HUDEP-2 (cell line): ENCODE measurements around the gene CUTA.
"Not testable (repeated sequence)": the region's sequence is repeated elsewhere in the genome, so short reads cannot be mapped to it uniquely, and the experiment has no call there.

Experiments
- DNase-seq, 76 experiments: peaks; one replicate each; lab custom pipeline; 2025; ENCODE audit not compliant: unreplicated experiment in 76 of 76; lab: John Stamatoyannopoulos, UW

Gene CUTA

DNA sequence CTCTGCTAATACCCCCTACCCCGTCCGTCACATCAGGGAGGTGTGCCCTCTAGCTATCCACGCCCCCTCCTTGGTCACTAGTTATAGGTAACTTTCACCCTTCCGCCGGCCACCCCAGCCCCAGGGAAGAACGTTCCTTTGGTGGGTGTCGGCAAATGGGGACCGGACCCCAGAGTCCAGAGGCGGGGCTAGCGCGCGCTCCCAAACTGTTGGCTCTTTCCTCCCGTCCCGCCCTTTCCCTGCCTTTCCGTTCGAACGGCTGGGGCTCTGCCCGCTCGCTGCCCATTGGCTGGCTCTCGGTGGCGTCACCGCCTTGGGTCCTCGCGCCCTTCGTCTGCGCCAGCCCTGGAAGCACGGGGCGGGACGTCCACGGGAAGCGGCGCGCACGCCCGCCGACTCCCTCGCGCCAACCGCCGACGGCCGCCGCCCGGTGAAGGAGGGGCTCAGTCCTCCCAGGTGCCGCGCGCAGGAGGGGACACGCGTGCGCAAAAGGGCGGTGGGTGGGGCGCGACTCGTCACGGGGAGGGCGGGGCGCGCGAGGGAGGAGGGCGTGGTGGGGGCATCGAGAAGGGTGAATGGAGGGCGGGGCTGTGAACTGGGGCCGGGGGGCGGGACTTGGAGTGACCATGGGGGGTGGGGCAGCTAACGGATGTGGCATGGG is 7.7 kb downstream of the CUTA start:
- peak in 75 of 76 experiments; percentile 84 to 100 (median 100) for DNase-seq

DNA sequence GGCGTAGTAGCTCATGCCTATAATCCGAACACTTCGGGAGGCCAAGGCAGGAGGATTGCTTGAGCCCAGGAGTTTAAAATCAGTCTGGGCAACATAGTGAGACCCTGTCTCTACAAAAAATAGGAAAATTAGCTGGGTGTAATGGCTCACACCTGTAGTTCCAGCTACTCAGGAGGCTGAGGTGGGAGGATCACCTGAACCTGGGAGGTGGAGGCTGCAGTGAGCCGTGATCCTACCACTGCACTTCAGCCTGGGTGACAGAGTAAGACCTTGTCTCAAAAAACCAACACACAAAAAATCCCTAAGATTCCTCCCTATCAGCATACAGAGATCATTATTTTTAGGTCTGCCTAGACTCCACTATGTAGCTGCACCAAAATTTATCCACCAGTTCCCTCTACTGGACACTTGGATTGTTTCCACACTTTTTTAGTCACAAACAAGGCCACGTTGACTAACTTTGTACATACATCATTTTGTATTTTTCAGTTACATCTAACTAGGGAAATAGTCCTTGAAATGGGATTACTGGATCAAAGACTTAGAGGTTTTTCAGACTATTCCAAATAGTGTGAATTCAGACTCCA is 10.7 kb downstream of the CUTA start:
- peak in 12 of 76 experiments; percentile 11 to 60 (median 26) for DNase-seq

DNA sequence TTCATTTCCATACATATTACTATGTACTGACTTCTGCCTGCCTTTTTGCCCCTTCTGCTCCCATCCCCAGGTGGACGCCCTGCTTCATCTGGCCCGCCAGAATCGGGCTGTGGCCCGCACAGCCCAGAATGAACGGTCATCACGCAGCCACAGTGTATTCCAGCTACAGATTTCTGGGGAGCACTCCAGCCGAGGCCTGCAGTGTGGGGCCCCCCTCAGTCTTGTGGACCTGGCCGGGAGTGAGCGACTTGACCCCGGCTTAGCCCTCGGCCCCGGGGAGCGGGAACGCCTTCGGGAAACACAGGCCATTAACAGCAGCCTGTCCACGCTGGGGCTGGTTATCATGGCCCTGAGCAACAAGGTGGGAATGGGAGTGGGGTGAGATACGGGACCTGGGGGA is 11.8 kb downstream of the CUTA start:
- DNase-seq, result no peak

DNA sequence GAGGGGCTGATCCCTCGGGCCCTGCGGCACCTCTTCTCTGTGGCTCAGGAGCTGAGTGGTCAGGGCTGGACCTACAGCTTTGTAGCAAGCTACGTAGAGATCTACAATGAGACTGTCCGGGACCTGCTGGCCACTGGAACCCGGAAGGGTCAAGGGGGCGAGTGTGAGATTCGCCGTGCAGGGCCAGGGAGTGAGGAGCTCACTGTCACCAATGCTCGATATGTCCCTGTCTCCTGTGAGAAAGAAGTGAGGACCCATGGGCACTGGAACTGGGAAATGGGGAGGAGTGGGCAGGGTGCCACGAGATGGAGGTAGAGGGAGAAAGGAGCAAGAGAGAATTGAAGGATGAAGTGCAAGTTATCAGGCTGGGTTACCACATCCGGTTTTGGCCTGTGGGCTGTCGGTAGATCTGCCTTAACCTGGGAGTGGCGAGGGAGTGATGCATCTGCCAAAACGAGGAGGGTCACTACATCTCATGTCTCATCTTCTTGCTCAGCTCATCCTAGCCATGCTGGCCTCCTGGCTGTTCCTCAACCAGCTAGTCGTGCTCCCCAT is 12.4 kb downstream of the CUTA start:
- no peak for DNase-seq

DNA sequence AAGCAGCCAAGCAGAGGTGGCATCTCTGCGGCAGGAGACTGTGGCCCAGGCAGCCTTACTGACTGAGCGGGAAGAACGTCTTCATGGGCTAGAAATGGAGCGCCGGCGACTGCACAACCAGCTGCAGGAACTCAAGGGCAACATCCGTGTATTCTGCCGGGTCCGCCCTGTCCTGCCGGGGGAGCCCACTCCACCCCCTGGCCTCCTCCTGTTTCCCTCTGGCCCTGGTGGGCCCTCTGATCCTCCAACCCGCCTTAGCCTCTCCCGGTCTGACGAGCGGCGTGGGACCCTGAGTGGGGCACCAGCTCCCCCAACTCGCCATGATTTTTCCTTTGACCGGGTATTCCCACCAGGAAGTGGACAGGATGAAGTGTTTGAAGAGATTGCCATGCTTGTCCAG is 13.0 kb downstream of the CUTA start:
- DNase-seq, result no peak

DNA sequence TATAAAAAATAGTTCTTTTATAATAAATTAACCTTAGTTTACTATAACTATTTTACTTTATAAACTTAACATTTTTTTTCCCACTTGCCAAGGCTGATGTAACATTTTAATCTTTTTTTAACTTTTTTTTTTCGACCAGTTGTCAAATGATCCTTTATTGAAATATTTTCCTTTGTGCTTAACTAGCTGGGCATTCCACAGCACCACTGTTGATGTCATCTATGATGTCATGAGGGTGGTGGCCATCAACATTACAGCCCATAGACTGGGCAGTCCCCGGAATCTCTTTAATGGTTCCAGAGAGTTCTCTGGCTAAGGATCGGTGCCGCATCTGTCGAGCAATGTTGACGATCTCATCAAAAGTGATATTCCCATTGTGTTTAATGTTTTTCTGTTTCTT is 18.0 kb downstream of the CUTA start:
- DNase-seq, result not testable (repeated sequence)

DNA sequence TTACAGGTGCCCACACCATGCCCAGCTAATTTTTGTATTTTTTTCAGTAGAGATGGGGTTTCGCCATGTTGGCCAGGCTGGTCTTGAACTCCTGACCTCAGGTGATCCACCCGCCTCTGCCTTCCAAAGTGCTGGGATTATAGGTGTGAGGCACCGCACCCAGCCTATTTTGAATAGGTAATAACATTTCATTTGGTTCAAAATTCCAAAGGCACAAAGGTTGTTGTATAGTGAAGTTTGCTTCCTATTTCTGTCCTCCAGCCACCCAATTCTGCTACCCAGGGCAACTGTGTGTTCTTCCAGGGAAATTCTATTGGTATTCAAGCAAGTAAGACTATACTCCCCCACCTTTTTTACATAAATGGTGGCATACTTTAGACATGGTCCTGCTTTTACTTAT is 19.3 kb downstream of the CUTA start:
- DNase-seq, result not testable (repeated sequence)

DNA sequence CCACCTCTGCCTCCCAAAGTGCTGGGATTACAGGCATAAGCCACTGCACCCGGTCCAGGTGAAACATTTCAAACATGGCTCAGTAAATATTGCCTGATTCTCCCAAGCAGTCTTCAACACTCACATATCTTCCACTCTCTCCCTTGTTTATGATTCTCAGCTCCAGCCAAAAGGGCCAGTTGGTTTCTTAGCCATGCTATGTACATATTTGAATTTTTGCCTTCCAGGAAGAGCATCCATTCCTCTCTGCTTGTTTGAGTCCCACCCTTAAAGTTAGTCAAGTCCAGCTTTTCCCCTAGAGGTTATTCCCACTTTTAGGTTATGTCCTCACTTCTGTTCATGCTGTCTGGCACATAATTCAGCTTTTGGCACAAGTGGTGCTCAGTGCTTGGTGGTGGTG is 20.4 kb downstream of the CUTA start:
- DNase-seq, result no peak

DNA sequence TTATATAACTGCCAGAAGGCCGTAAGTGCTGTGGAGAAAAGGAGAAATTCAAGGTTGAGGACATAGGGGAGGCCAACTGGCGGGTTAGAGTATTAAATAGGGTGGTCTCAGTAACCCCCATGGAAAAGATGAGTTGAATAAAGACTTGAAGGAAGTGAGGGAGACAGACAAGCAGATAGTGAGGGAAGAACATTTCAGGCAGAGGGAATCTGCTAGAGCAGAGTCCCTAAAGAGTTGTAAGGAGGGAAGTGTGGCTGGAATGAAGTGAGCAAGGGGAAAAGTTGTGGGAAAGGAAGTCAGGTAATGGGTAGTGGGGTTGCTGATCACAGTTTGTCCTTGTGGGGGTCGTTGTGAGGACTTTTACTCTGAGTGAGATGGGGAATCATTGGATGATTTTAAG is 24.9 kb downstream of the CUTA start:
- no peak for DNase-seq

DNA sequence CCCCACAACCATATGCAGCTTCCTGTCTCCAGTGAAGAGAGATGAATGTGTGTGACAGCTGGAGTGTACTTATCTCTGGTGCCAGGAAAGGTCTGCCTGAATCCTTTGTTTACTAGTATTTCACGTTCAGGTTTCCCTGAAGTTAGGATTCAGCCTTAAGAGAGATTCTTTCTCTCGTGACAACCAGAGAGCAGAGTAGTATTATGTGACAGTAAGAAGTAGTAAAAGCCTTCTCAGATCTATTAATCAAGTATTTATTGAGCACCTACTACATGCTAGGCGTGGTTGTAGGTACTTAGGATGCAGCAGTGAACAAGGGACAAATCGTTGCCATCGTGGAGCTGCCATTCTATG is 25.3 kb downstream of the CUTA start:
- DNase-seq, result no peak

DNA sequence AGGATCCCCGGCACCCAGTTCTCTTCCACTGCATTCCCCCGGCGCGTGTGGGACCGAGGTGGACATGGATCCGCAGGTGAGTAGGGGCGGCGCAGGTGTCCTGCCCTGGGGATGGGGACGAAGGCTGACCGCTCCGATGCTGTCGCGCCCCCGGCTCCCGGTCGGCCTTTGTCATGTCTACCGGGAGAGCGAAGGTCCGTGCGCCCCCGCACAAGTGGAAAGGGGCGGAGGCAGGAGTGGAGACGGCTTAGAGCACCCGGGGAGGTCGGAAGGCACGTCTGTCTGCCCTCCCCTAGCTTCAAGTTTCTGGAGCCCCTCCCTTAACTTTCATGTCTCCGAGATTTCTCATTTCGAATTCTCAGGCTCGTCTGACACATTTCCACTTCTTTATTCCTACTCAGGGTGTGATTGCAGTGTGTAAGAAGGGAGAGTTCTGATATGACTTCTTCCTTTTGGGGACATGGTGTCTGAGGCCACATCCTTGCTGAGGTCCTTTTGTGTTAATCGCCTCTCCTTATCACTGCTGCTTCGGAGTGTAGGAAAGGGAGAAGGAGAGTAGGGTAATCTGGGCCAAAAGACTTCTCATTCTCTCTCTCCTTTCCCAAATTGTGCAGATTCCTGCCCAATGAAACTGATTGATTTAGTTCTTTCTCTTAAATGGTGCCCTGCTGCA is 25.8 kb downstream of the CUTA start:
- DNase-seq, result peak in 12 of 76 experiments; percentile 5 to 58 (median 42)

DNA sequence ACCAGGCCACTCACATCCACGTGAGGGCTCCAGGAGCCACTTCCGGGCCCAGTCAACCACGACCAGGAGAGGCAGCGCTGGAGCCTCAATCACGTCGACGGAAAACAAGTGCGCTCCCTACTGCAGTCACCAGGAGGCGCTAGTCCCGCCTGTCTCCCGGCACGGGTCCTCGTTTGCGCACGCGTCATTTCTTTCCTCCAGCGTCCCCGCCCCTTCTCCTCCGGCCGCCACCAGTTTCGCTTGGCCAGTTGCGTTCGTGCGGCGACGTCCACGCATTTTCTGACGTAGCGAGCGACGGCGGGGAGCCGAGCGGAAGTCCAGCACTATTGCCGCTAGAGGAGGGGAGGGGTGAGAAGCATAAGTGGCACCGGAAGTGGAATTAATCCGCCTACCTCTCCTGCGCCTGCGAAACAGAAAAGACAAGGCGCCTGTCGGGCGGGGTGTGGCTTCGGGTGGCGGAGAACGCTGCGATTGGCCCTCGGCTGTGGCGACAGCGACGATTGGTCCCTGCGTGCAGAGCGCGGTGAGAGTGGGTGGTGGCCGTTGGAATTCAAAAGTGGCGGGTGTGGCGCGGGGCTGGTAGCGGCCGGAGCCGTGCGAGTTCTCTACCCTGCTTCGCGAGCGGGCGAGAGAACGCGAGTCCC is 26.5 kb downstream of the CUTA start, which contains the start of gene KIFC1:
Gene KIFC1 (plus strand): TSS at position 546 of the 644 bp plus-strand sequence. CDS start 163 bp downstream, outside the sequence.
- DNase-seq, result peak; percentile 75 to 100 (median 100)

DNA sequence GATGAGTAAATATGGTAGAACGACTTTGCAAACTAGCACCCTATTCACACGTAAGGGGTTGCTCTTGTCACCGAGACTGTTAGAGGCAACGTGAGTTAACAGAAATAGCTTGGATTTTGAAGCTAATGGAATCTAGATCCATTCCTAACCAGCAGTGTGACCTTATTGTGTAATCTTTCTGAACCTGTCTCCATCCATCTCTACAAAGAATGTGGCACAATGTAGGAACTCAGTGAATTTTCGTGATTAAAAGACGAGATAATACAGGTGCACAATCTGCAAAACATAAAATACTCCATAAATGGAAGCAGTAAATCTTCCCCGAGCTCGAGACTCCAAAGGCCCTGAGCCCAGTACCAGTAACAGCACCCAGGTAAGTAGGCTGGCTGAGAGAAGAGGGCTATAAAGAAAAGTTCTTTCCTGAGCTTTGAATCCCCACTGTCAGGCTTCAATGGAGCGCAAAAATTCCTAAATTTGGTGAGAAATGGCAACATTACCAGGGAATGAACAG is 27.1 kb downstream of the CUTA start:
- DNase-seq, result no peak

DNA sequence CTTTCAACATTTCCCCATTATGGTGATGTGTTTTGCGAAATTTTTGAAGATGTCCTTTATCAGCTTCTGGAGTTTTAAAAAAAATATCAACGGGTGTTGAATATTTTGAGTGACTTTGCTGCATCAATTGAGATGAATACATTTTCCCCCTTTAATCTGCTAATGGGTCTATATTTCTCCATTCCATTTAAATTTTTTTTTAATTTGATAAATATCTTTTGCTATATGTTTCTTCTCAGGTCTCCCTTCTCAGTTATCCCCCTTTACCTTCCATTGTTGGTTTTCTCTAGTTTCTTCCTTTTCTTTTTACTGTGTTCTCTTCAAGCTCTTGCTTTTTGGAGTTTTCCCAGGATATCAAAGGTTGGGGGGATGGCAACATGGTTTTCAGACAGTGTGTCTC is 27.7 kb downstream of the CUTA start:
- DNase-seq, result no peak

DNA sequence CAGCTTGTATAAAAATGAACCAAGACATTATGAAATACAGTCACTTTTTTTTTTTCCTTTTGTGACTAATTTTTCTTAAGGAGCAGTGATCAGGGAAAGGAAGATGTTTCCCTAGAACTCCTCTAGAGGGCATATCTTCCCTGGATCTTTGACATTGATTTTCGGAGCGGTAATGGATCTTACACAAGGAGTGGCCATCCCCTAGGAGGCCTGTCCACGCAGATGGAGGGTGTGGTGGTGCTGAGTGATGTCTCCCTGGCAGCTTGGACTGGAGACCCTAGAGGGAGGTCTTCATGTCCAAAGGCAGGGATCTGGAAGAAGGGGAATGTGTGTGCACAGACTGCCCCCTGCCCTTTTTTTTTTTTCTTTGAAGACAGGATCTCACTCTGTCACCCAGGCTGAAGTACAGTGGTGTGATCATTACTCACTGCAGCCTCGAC is 33.3 kb downstream of the CUTA start:
- no peak for DNase-seq

DNA sequence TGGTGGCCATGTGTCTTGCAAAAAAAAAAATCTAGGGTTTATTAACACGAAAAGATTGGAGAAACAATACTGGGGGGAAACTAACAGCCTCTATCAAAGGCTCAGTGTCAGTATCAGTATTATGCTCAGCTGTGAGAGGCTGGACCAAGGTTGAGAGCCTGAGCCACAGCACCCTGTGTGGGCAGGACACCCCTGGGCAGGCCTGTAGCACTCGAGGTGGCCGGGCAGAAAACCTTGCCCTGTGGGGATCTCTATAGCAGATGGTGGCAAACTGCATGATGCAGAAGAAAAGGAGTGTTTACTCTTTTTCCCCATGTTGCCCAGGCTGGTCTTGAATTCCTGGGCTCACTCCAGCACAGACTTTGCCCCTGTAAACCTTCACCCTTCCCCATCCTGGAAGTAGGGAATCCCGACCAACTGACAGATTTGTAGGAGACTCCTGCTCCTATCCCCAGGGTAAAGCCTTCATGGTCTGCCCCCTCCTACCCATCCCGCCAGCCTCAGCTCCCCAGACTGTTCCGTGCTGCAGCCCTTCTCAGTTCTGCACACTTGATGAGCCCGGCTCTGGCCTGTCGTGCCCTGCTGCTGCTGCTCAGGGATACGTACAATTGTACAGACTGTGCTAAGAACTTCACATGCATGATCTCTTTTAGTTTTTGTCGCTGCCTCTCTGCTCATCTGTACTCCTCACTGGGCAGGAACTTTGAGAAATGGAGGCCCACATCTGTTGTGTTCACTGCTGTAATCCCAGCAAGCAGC is 34.3 kb downstream of the CUTA start:
- no peak for DNase-seq

DNA sequence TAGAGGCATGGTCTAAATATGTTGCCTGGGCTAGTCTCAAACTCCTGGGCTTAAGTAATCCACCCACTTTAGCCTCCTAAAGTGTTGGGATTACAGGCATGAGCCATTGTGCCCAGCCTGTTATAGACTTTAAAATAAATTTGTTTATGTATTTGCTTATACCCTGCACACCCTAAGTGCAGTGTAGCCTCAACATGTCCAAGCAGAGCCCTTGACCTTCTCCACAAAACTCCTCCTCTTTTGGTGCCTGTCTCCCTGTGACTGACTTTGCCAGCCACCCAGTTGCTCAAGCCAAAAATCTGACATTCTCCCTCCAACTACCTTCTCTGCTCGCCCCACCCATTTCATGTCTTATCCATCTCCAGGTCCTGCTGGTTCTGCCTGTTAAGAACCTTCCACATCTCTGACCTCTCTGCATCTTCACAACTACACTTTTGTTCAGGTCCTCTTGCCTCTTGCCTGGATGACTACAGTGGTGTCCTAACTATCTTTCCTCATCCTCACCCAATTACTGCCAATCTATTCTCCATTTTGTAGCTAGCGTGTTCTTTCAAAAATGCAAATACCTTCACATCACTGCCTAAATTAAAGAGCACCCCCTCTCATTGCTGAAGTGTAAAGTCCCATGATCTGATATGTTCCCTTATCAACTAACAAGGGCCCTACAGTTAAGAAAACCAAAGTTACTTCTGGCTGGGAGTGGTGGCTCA is 37.5 kb downstream of the CUTA start:
- DNase-seq, result peak in 45 of 76 experiments; percentile 8 to 64 (median 36)

DNA sequence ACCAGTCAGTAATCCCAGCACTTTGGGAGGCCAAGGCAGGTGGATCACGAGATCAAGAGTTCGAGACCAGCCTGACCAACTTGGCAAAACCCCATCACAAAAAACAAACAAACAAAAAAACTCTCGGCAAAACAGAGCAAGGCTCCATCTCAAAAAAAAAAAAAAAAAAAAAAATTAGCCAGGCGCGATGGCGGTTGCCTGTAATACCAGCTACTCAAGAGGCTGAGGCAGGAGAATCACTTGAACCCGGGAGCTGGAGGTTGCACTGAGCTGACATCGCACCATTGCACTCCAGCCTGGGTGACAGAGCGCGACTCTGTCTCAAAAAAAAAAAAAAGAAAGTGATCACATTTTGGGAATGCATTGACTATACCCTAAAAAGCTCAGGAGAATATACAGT is 38.7 kb downstream of the CUTA start:
- DNase-seq, result not testable (repeated sequence)

DNA sequence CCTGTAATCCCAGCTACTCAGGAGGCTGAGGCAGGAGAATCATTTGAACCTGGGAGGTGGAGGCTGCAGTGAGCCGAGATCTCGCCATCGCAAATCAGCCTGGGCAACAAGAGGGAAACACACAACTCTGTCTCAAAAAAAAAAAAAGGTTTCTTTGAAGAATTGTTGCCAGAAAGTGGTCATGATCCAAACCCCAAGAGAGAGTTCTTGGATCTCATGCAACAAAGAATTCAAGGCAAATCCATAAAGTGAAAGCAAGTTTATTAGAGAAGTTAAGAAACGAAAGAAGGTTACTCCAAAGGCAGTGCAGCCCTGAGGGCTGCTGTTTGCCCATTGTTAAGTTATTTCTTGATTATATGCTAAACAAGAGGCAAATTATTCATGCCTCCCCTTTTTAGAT is 40.7 kb downstream of the CUTA start:
- DNase-seq, result no peak
